ENCODE measurements around the gene MROH2A. TPM values are rescaled to one million over a fixed set of nuclear protein-coding genes. Genes with fewer than 3 reads are reported as not detected.

Gene MROH2A
- total RNA-seq, 2 experiments from 2014 or later, result not detected

GRCh38 chr2:233768076-233768475 lies 10.1 kb upstream of the MROH2A start:
- H3K4me3 Mint-ChIP-seq, result no peak overlapping the region
- TF ChIP-seq CTCF (IDR thresholded peaks at IDR 0.05), result no peak
- Histone ChIP-seq H3K4me1 (ENCODE audit: insufficient read depth, low read length) (no peaks in the 10 kb centered on the region), H3K36me3 (ENCODE audit: insufficient read depth, low read length) (no peaks in the 10 kb centered on the region), H3K4me3 (ENCODE audit: low read length) (no peak overlapping the region), H3K27ac (ENCODE audit: low read depth in 1 of 2, low read length in 2 of 2) (no peak overlapping the region), H3K9me3 (ENCODE audit: control insufficient read depth in 1 of 2, insufficient read depth in 1 of 2, low read length in 2 of 2) (peaks cover 0 to 5% of the 10 kb centered on the region in 2 experiments), H3K27me3 (ENCODE audit: control insufficient read depth in 1 of 2, insufficient read depth in 2 of 2, low read length in 2 of 2) (peaks cover 3 to 6% of the 10 kb centered on the region in 2 experiments)
- no peak for DNase-seq
- H3K36me3 Mint-ChIP-seq (ENCODE audit: low read depth), result no peaks in the 10 kb centered on the region
- POLR2A ChIA-PET, result no interaction called here
- H3K27me3 Mint-ChIP-seq, result peaks cover 51% of the 10 kb centered on the region
- no peak for ATAC-seq (ENCODE audit: poor library complexity)
- CTCF ChIA-PET, result no interaction called here
- H3K4me1 Mint-ChIP-seq (ENCODE audit: low read depth), result no peaks in the 10 kb centered on the region
- no peak overlapping the region for H3K27ac Mint-ChIP-seq
- H3K9me3 Mint-ChIP-seq, result no peaks in the 10 kb centered on the region
- intact Hi-C loops (cut with DNase I, micrococcal nuclease), result no loop called here

DNA sequence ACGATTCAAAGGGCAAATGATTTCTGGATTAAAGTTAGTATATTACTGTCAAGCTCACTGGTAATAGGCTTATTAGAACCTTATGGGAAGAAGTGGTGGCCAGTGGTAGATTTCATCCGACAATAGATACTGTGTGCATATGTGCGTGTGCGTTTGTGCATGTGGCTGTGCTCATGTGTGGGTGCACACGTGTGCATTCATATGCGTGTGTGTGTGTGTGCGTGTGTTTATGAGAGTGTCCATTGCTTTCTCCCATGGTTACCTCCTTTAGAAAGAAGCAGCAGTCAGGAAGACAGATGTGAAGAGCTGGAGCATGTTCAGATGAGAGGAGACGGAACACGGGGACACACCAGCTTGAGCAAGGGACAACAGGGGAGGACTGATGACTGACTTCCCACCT lies 8.9 kb upstream of the MROH2A start:
- Mint-ChIP-seq H3K27ac (no peak overlapping the region), H3K4me3 (no peak overlapping the region), H3K27me3 (peaks cover 42% of the 10 kb centered on the region), H3K36me3 (ENCODE audit: low read depth) (no peaks in the 10 kb centered on the region), H3K4me1 (ENCODE audit: low read depth) (no peaks in the 10 kb centered on the region), H3K9me3 (no peaks in the 10 kb centered on the region)
- Histone ChIP-seq H3K4me3 (ENCODE audit: low read length) (no peak overlapping the region), H3K9me3 (ENCODE audit: control insufficient read depth in 1 of 2, insufficient read depth in 1 of 2, low read length in 2 of 2) (peaks cover 0 to 5% of the 10 kb centered on the region in 2 experiments), H3K27ac (ENCODE audit: low read depth in 1 of 2, low read length in 2 of 2) (no peak overlapping the region), H3K36me3 (ENCODE audit: insufficient read depth, low read length) (no peaks in the 10 kb centered on the region), H3K27me3 (ENCODE audit: control insufficient read depth in 1 of 2, insufficient read depth in 2 of 2, low read length in 2 of 2) (peaks cover 3 to 6% of the 10 kb centered on the region in 2 experiments), H3K4me1 (ENCODE audit: insufficient read depth, low read length) (no peaks in the 10 kb centered on the region)
- intact Hi-C loops (cut with DNase I, micrococcal nuclease), result no loop called here
- CTCF ChIA-PET, result interaction anchor here (0.5 kb wide), 1 partner anchor 191 kb away, joined by 3 read pairs; no protein-coding TSS in a partner anchor
- ATAC-seq (ENCODE audit: poor library complexity) (no peak), DNase-seq (no peak)
- POLR2A ChIA-PET, result no interaction called here
- no peak for TF ChIP-seq CTCF (IDR thresholded peaks at IDR 0.05)

DNA sequence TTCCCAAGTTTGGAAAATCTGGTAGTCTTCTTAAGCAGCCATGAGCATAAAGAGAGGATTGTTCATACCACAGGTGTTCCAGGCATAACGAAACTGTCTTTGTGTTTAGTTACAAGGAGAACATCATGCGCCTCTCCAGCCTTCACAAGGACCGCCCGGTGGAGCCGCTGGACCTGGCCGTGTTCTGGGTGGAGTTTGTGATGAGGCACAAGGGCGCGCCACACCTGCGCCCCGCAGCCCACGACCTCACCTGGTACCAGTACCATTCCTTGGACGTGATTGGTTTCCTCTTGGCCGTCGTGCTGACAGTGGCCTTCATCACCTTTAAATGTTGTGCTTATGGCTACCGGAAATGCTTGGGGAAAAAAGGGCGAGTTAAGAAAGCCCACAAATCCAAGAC lies 6.0 kb upstream of the MROH2A start:
- Histone ChIP-seq H3K4me3 (ENCODE audit: low read length) (no peak overlapping the region), H3K27ac (ENCODE audit: low read depth in 1 of 2, low read length in 2 of 2) (no peak overlapping the region), H3K36me3 (ENCODE audit: insufficient read depth, low read length) (no peaks in the 10 kb centered on the region), H3K27me3 (ENCODE audit: control insufficient read depth in 1 of 2, insufficient read depth in 2 of 2, low read length in 2 of 2) (peaks cover 3 to 6% of the 10 kb centered on the region in 2 experiments), H3K4me1 (ENCODE audit: insufficient read depth, low read length) (no peaks in the 10 kb centered on the region), H3K9me3 (ENCODE audit: control insufficient read depth in 1 of 2, insufficient read depth in 1 of 2, low read length in 2 of 2) (peaks cover 0 to 15% of the 10 kb centered on the region in 2 experiments)
- Mint-ChIP-seq H3K4me1 (ENCODE audit: low read depth) (no peaks in the 10 kb centered on the region), H3K27me3 (peaks cover 35% of the 10 kb centered on the region), H3K27ac (no peak overlapping the region), H3K4me3 (no peak overlapping the region), H3K36me3 (ENCODE audit: low read depth) (no peaks in the 10 kb centered on the region), H3K9me3 (peaks cover 7% of the 10 kb centered on the region)
- TF ChIP-seq CTCF (IDR thresholded peaks at IDR 0.05), result no peak
- CTCF ChIA-PET, result no interaction called here
- intact Hi-C loops (cut with DNase I, micrococcal nuclease), result no loop called here
- ATAC-seq (ENCODE audit: poor library complexity) (no peak), DNase-seq (no peak)
- POLR2A ChIA-PET, result no interaction called here

Data from CD4-positive, alpha-beta T cell (primary cell).